Bronchial epithelial cell (primary cell): ENCODE measurements around the gene PXK. TPM values are rescaled to one million over a fixed set of nuclear protein-coding genes. Genes with fewer than 3 reads are reported as not detected.
"Not testable (repeated sequence)": the region's sequence is repeated elsewhere in the genome, so short reads cannot be mapped to it uniquely, and the experiment has no call there.

Experiments used
- DNase-seq: peaks from one replicate; pipeline ENCODE4 v3.0.0-alpha.2; 2010; ENCODE audit warnings: low read depth
- FAIRE-seq: peaks from 2 replicates; lab custom pipeline; 2011; peaks lifted over from hg19 to GRCh38; lab: Jason Lieb, UNC
- H3K27me3 ChIP-seq: 2 replicates; pipeline ENCODE4 v1.5.1; 2011; ENCODE audit warnings: low read length; ENCODE audit not compliant: control insufficient read depth, insufficient read depth
- H3K36me3 ChIP-seq: 2 replicates; pipeline ENCODE4 v1.5.1; 2011; ENCODE audit warnings: low read length; ENCODE audit not compliant: control insufficient read depth, insufficient read depth
- H3K4me3 ChIP-seq: 2 replicates; pipeline ENCODE4 v1.5.1; 2011; ENCODE audit warnings: mild to moderate bottlenecking, low read depth, low read length, control low read depth
- total RNA-seq: library from RNA; depleted of rRNA; stranded (reverse); fragments of >200 nt; gene quantifications from 2 replicates; pipeline ENCODE4 v1.2.1, GENCODE V29; 2014
- TF ChIP-seq, protein P1 (sequence below): IDR thresholded peaks from 2 replicates; pipeline ENCODE4 v1.5.1; 2011; ENCODE audit warnings: mild to moderate bottlenecking, moderate library complexity, low read length, control low read depth, inconsistent platforms; ENCODE audit not compliant: insufficient read depth, severe bottlenecking

PXK gene
- total RNA-seq = 12.4 and 22.0 TPM in 2 replicates

DNA sequence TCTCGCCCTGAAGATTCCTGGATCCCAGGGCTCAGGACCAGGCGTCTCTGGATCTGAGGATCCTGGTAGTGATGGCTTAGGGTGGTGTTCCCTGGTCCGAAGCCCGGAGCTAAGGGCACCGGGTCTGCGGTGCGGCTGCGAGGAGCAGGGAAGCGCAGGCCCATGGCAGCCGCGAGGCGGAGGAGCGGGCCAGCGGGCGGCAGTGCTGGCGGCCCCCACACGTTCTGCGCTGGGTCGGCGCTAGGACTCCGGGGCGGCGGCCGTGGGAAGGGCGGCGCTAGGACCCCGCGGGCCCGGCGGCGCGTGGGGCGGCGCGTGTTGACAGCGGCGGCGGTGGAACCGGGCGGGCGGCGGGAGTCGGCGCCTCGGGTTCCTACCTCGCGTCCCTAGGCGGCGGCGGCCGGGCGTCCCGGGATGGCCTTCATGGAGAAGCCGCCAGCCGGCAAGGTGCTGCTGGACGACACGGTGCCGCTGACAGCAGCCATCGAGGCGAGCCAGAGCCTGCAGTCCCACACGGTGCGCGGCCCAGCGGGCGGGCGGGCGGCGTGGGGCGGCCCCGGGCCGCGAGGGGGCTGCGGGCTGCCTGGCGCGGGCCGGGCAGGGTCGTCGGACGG, at the start of gene PXK:
PXK (plus strand) TSS at position 318 of the 614 bp plus-strand sequence; CDS start at position 415, 97 bp downstream.
- H3K36me3 ChIP-seq = no peaks in the 10 kb centered on the region
- TF ChIP-seq, protein P1, sequence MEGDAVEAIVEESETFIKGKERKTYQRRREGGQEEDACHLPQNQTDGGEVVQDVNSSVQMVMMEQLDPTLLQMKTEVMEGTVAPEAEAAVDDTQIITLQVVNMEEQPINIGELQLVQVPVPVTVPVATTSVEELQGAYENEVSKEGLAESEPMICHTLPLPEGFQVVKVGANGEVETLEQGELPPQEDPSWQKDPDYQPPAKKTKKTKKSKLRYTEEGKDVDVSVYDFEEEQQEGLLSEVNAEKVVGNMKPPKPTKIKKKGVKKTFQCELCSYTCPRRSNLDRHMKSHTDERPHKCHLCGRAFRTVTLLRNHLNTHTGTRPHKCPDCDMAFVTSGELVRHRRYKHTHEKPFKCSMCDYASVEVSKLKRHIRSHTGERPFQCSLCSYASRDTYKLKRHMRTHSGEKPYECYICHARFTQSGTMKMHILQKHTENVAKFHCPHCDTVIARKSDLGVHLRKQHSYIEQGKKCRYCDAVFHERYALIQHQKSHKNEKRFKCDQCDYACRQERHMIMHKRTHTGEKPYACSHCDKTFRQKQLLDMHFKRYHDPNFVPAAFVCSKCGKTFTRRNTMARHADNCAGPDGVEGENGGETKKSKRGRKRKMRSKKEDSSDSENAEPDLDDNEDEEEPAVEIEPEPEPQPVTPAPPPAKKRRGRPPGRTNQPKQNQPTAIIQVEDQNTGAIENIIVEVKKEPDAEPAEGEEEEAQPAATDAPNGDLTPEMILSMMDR = peak; percentile 14
- H3K4me3 ChIP-seq = peak within 1 kb of the TSS; percentile 63
- FAIRE-seq = no peak
- no peak for DNase-seq
- no peaks in the 10 kb centered on the region for H3K27me3 ChIP-seq

- Histone ChIP-seq H3K4me3 (no peak overlapping the region), H3K27me3 (no peaks in the 10 kb centered on the region), H3K36me3 (peaks cover 1% of the 10 kb centered on the region)
- FAIRE-seq (peak; percentile 62), DNase-seq (no peak)
- TF ChIP-seq, protein P1 = no peak
Measured at GRCh38 chr3:58285334-58285733, 47.4 kb upstream of the PXK start.

DNA sequence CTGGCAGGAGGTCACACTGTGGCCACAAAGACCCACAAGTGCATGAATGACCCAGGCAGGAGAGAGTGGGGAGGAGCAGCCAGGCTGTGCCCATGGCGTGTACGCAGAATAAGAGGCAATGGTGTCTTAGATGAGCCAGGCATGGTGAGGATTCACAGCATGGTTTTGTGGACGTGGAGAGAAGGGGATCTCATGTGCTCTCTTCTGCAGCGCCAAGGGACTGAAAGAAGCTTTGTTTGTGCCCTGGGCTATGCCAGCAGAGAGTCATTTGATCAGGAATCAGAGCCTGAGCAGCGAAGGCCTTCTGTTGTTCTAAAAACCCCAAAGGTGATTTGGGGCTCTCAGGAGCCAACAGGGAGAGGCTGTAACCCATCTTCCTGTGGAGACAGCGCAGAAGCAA, 45.3 kb upstream of the PXK start:
- FAIRE-seq (no peak), DNase-seq (no peak)
- Histone ChIP-seq H3K4me3 (no peak overlapping the region), H3K36me3 (peaks cover 1% of the 10 kb centered on the region), H3K27me3 (no peaks in the 10 kb centered on the region)
- TF ChIP-seq, protein P1 = no peak

- no peaks in the 10 kb centered on the region for H3K27me3 ChIP-seq
- no peak for DNase-seq
- FAIRE-seq = no peak
- H3K36me3 ChIP-seq = peaks cover 1% of the 10 kb centered on the region
- TF ChIP-seq, protein P1 = no peak
- no peak overlapping the region for H3K4me3 ChIP-seq
Measured at GRCh38 chr3:58288011-58288728, 44.5 kb upstream of the PXK start.

GRCh38 chr3:58288964-58289613, 43.6 kb upstream of the PXK start:
- H3K4me3 ChIP-seq, FAIRE-seq, DNase-seq, H3K27me3 ChIP-seq, H3K36me3 ChIP-seq: not testable (repeated sequence)

- not testable (repeated sequence) for H3K4me3 ChIP-seq, FAIRE-seq, H3K36me3 ChIP-seq, DNase-seq, H3K27me3 ChIP-seq
Measured at GRCh38 chr3:58290446-58290845, 42.2 kb upstream of the PXK start.
